ENCODE data around the gene NLRP1.

Gene NLRP1

DNA sequence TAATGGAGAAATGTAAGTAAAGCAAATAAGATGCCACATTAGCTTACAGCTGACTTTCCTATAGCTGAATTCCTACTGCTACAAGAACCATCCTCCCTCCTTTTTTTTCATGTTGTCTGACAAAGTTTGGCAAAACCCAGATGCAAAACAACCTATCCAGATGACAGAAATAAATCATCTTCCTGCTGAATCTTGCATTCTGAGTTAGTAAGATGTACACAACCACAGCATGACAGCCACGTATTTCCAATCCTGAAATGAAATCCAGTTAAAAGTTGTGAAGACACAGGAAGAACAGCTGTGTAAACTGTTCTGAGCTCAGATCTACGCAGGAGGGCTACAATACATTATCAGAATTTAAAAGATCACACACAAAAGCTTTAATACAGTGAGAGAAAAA is 110.4 kb downstream of the NLRP1 start:
- DNase-seq (ENCODE audit: low spot score) = no peak

DNA sequence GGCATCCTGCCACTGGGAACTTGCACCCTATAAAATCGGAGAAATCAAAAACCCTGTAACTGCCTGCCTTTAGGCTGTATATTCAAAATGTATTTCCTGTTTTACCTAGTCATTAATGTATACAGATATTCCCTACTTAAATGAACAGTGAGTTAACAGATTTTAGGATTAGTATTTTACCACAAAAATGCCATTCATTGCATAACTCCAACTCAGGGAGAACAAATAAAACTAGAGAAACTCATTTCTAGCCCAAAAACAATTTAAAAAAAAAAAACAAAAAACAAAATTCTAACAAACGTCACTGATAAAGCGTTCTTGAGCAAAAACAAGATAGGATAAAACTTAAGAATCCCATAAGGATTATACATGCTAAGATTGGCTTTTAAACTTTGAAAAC is 111.8 kb downstream of the NLRP1 start:
- no peak for DNase-seq (ENCODE audit: low spot score)

DNA sequence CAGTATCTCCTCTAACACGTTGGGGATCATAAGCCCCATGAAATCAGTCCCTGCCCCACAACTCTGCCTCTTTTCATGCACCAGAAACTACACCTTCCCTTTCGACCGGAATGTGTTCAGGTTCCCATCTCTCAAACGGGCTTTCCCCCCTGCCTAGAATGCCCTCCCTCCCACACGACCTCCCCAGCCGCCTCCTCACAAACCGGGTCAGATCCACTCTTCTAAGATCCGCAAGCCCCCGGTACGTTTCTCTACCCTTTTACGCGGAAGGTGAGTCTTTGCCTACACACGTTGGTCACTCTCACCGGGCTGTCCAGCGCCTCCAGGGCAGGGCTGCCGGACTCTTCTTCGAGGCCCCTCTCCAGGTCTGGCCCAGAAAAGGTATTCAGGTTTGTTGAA is 116.2 kb downstream of the NLRP1 start:
- DNase-seq (ENCODE audit: low spot score) = peak; percentile 16

DNA sequence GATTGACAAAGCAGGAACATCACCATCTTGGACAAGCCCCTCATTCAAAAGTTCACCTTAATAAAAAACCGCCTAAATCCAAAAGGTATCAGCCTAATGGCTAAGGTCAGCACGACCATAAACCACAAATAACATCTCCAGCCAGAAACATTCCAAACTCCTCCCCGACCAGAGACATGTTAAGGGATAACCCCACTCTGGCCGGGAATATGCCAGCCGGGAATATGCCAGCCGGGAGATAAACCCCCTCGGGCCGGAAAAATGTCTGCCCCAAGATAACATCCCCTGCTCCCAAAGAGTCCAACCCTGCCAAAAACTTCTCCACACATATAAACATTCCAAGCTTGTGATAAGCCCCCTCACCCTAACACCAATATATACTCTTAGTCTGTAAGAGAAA is 116.9 kb downstream of the NLRP1 start:
- no peak for DNase-seq (ENCODE audit: low spot score)

DNA sequence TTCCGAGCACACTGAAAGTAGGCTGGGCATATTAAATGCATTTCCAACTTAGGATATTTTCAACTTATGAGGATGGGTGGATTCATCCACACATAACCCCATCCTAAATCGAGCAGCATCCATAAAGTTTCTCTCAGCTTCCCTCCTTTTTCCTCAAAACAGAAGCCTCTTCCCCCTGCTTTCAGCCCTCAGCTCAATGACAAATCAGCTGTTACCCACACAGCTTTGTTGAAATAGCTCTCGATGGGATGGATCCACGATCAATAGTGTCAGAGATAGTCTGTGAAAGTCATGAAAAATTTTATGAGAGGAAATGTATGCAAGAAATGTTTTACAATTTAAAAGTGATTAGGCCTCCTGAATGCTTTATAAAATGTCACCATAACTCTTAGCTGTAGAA is 118.0 kb downstream of the NLRP1 start:
- no peak for DNase-seq (ENCODE audit: low spot score)

DNA sequence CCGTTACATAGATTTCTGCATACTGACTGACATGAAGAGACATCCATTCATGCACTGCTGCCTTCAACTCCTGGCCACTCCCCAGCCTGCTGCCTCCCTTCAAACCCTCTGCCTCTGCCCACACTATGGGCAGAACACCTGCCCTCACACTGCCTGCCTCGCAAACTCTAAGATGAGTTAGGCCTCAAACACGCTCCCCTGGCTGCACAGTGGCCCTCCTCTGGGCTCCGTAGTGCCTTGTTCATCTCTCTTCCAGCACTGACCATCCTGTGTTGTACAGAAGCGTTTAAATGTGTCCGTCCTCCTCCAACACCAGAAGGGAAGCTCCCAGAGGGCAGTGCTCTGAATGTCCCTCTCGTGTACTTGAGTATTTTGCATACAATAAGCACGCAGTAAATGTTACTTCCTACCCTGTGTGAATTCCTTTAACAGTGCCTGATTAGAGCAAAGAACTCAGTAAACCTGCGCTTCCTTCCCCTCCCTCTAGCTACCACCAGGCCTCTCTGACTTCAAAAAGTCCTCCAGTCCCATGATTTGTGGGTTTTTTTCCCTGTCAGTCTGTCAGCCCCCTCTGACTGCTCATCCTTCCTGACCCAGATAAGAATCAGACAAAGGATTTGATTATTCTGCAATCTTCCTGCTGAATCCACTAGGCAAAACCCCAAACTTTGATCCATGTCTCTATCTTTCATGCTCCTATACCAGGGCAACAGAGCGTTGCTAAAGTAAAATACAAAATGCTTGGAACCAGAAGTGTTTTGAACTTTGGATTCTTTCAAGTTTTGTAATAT is 119.4 kb downstream of the NLRP1 start:
- no peak for DNase-seq (ENCODE audit: low spot score)

Data from activated CD4-positive, alpha-beta T cell treated with anti-CD3 and anti-CD28 coated beads, Interleukin-2, Interleukin-4, amounts not matched to agents 100 ng/mL and 50 ng/mL, durations not matched to agents 16 hours and 8 hours (primary cell).